ENCODE data around the gene CLASP1.

- no peak for TF ChIP-seq CTCF (IDR thresholded peaks at IDR 0.05; ENCODE audit: low read length)
- TF ChIP-seq EZH2 (IDR thresholded peaks at IDR 0.05; ENCODE audit: borderline replicate concordance, low read length), result no peak
These were observed 303.4 kb downstream of the CLASP1 start for GRCh38 chr2:121345887-121346286.

Measured in OCI-LY1 (cell line).